Activated B cell treated with CpG ODN at 0.5 μM for 24 hours (primary cell): ENCODE data around the gene BICC1. TPM values are rescaled to one million over a fixed set of nuclear protein-coding genes. Genes with fewer than 3 reads are reported as not detected.

Experiments
- ATAC-seq: fragments of 200-7000 bp; cut with Tn5 transposase; one replicate; pipeline ENCODE4 v1.10.0; 2021; ENCODE audit warnings: low read depth, mild to moderate bottlenecking, moderate library complexity
- CTCF ChIA-PET: fragments of 350-600 bp; sonication (Branson Sonifier 250); formaldehyde crosslinking; loops from one replicate; lab custom pipeline; 2021; ENCODE audit warnings: antibody characterized with exemption; lab: Charles Lee
- POLR2A ChIA-PET: fragments of 350-600 bp; sonication (Branson Sonifier 250); formaldehyde crosslinking; loops from one replicate; lab custom pipeline; 2021; ENCODE audit warnings: antibody characterized with exemption; lab: Charles Lee
- DNase-seq: peaks from one replicate; pipeline ENCODE4 v3.0.0; 2022
- H3K27ac Mint-ChIP-seq: one replicate; pipeline ENCODE4 v1.8.0; 2020; ENCODE audit warnings: mixed read lengths
- H3K27me3 Mint-ChIP-seq: one replicate; pipeline ENCODE4 v1.8.0; 2021; ENCODE audit warnings: mixed read lengths
- H3K36me3 Mint-ChIP-seq: one replicate; pipeline ENCODE4 v1.8.0; 2021; ENCODE audit warnings: low read depth, mixed read lengths
- H3K4me1 Mint-ChIP-seq: one replicate; pipeline ENCODE4 v1.8.0; 2021; ENCODE audit warnings: mixed read lengths
- H3K4me3 Mint-ChIP-seq: one replicate; pipeline ENCODE4 v1.8.0; 2020; ENCODE audit warnings: mild to moderate bottlenecking, mixed read lengths
- H3K9me3 Mint-ChIP-seq: one replicate; pipeline ENCODE4 v1.8.0; 2020; ENCODE audit warnings: mixed read lengths
- intact Hi-C: fragments of 100-400 bp; cut with micrococcal nuclease; formaldehyde crosslinking; loops from one replicate; pipeline ENCODE4 v1.15.1; 2024
- total RNA-seq: library from RNA; stranded (reverse); gene quantifications from 2 replicates; pipeline ENCODE4 v1.2.3, GENCODE V29; 2022
- TF ChIP-seq, protein P1 (sequence below): fragments of 200-600 bp; IDR thresholded peaks from one replicate; pipeline ENCODE4 v1.8.0; 2022; ENCODE audit warnings: antibody characterized with exemption, mild to moderate bottlenecking

Gene BICC1
- total RNA-seq, 1 donor from 2014 or later: not detected

DNA sequence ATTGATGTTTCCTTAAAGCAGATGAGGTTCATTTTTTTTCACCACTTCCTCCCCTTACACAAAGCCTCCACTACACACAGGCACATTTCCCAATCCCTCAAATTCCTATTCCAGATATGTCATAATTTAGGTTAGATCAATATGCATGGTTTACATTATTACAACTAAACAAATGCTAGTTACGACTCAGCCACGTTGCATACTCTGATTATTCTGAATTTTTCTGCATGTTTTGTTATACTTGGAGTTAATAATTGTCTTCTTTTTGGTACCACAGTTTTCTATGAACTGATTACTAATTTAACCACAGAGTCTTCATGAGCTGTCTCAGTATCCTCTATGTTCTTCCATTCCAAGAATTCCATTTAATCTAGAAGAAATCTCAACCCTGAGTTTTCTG is 4.4 kb upstream of the BICC1 start:
- Mint-ChIP-seq H3K9me3 (no peaks in the 10 kb centered on the region), H3K27me3 (peaks cover 15% of the 10 kb centered on the region), H3K4me3 (no peak overlapping the region), H3K27ac (no peak overlapping the region), H3K4me1 (peaks cover 4% of the 10 kb centered on the region), H3K36me3 (no peaks in the 10 kb centered on the region)
- CTCF ChIA-PET: no interaction called here
- no peak for ATAC-seq
- POLR2A ChIA-PET: interaction anchor here (0.6 kb wide), 1 partner anchor 297 kb away, joined by 5 read pairs; no protein-coding TSS in a partner anchor
- TF ChIP-seq, protein P1, sequence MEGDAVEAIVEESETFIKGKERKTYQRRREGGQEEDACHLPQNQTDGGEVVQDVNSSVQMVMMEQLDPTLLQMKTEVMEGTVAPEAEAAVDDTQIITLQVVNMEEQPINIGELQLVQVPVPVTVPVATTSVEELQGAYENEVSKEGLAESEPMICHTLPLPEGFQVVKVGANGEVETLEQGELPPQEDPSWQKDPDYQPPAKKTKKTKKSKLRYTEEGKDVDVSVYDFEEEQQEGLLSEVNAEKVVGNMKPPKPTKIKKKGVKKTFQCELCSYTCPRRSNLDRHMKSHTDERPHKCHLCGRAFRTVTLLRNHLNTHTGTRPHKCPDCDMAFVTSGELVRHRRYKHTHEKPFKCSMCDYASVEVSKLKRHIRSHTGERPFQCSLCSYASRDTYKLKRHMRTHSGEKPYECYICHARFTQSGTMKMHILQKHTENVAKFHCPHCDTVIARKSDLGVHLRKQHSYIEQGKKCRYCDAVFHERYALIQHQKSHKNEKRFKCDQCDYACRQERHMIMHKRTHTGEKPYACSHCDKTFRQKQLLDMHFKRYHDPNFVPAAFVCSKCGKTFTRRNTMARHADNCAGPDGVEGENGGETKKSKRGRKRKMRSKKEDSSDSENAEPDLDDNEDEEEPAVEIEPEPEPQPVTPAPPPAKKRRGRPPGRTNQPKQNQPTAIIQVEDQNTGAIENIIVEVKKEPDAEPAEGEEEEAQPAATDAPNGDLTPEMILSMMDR: no peak
- intact Hi-C loops: no loop called here
- no peak for DNase-seq

DNA sequence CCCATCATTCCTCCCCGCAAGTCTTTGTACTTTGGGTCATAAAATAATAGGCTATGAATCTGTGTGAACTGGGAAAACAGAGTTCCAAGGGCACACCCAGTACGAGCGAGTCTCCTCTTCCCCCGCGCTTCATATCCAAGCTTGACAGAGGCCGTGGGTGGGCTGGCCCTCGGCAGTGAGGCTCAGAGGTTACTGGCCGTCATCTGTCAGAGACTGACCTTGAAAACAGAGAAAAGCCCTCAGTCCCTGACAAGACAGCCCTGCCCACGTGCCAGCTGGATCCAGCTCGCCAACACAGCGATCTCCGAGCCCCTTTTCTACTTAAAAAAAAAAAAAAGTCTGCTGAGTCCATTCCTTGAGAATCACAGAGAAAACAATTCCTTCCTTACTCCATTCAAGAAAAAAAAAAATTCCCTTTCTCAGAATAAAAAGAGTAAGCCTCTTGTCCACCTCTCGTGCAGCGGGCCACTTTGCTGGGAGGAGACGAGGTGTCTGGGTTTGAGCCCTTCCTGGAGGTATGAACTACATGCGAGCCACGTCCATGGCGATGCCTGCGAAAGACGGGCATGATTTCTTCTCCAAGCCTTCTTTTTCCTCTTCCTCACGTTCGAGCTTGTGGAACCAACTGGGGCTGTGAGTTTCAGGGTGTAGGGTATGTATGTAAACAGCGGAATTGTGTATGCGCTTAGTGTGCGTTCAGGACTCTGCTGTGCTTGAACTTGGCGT is 744 bp upstream of the BICC1 start:
- ATAC-seq (no peak), DNase-seq (no peak)
- Mint-ChIP-seq H3K27ac (no peak overlapping the region), H3K9me3 (no peaks in the 10 kb centered on the region), H3K36me3 (no peaks in the 10 kb centered on the region), H3K4me1 (peaks cover 11% of the 10 kb centered on the region), H3K4me3 (peak overlapping the region; percentile 48), H3K27me3 (peaks cover 27% of the 10 kb centered on the region)
- ChIA-PET CTCF (no interaction called here), POLR2A (no interaction called here)
- intact Hi-C loops: no loop called here
- TF ChIP-seq, protein P1: no peak

DNA sequence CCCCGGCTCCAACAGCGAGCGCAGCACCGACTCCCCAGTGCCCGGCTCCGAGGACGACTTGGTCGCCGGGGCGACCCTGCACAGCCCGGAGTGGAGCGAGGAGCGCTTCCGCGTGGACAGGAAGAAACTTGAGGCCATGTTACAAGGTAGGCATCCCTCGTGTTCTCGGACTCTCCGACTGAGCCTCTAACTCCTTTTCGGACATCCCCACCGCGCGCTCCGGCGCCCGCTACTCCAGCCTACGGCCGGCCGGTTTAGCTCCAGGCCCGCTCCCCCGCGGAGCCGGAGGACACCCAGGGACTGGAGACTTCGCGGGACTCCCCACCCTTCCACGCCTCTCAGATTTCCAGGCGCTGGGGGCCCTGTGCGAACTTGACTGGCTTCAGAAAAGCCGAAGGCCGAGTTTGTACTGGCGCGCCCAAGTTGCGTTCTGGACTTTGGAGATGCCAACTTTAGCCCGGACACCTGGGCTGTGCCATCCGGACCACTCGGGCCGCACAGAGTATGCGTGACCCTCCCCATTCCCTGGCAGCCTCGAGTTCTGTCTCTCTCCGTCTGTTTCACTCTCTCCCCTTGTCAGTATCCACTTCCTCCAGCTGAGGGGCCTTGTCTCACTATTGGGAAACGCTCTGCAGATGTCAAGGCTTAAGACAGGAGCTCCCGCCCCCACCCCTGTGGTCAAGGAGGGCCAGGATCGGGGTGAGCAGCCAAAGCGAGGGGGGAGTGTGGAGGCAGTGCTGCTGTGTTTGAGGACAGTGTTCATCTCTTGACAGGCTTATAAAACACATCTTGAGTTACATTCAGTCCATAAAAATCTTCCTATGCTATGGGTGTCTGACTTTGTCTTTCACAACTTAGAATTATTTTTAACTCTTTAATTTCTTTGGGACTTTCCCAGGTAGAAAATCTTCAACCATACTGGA is 777 bp downstream of the BICC1 start:
- intact Hi-C loops: no loop called here
- CTCF ChIA-PET: no interaction called here
- Mint-ChIP-seq H3K36me3 (no peaks in the 10 kb centered on the region), H3K9me3 (no peaks in the 10 kb centered on the region), H3K27ac (no peak overlapping the region), H3K4me3 (peak overlapping the region; percentile 67), H3K27me3 (peaks cover 24% of the 10 kb centered on the region), H3K4me1 (peaks cover 11% of the 10 kb centered on the region)
- ATAC-seq: no peak
- TF ChIP-seq, protein P1: no peak
- POLR2A ChIA-PET: no interaction called here
- DNase-seq: no peak

GRCh38 chr10:58514111-58514770 is 1.6 kb downstream of the BICC1 start:
- TF ChIP-seq, protein P1: no peak
- intact Hi-C loops: no loop called here
- ATAC-seq: no peak
- no peak overlapping the region for H3K27ac Mint-ChIP-seq
- H3K36me3 Mint-ChIP-seq: no peaks in the 10 kb centered on the region
- H3K4me3 Mint-ChIP-seq: peak overlapping the region; percentile 67
- ChIA-PET POLR2A (no interaction called here), CTCF (no interaction called here)
- DNase-seq: no peak
- no peaks in the 10 kb centered on the region for H3K9me3 Mint-ChIP-seq
- H3K4me1 Mint-ChIP-seq: peaks cover 11% of the 10 kb centered on the region
- peaks cover 24% of the 10 kb centered on the region for H3K27me3 Mint-ChIP-seq
